ENCODE results near the gene CELA1.

DNA sequence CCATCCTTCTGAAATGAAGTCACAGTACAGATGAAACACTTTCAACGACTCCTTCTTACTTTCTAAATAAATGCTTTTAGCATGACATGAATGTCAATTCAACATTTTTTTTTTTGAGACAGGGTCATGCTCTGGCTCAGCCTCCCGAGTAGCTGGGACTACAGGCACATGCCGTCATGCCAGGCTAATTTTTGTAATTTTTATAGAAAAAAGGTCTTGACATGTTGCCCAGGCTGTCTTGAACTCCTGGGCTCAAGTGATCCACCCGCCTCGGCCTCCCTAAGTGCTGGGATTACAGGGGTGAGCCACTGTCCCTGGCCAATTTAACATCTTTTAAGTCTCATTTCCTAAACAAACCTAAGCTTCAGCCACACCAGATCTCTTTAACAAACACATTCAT is 28.4 kb upstream of the CELA1 start:
- TF ChIP-seq TAF1 (IDR thresholded peaks at IDR 0.05; ENCODE audit: borderline replicate concordance, insufficient read depth, low read length) (no peak), POLR2AphosphoS5 (IDR thresholded peaks at IDR 0.05; ENCODE audit: low read depth, low read length) (no peak)
- TF ChIP-seq, protein P1, sequence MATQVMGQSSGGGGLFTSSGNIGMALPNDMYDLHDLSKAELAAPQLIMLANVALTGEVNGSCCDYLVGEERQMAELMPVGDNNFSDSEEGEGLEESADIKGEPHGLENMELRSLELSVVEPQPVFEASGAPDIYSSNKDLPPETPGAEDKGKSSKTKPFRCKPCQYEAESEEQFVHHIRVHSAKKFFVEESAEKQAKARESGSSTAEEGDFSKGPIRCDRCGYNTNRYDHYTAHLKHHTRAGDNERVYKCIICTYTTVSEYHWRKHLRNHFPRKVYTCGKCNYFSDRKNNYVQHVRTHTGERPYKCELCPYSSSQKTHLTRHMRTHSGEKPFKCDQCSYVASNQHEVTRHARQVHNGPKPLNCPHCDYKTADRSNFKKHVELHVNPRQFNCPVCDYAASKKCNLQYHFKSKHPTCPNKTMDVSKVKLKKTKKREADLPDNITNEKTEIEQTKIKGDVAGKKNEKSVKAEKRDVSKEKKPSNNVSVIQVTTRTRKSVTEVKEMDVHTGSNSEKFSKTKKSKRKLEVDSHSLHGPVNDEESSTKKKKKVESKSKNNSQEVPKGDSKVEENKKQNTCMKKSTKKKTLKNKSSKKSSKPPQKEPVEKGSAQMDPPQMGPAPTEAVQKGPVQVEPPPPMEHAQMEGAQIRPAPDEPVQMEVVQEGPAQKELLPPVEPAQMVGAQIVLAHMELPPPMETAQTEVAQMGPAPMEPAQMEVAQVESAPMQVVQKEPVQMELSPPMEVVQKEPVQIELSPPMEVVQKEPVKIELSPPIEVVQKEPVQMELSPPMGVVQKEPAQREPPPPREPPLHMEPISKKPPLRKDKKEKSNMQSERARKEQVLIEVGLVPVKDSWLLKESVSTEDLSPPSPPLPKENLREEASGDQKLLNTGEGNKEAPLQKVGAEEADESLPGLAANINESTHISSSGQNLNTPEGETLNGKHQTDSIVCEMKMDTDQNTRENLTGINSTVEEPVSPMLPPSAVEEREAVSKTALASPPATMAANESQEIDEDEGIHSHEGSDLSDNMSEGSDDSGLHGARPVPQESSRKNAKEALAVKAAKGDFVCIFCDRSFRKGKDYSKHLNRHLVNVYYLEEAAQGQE (IDR thresholded peaks at IDR 0.05; ENCODE audit: insufficient read depth in 1 of 2, low read depth in 2 of 2, low read length in 2 of 2): no peak
